ENCODE data around the gene NECAP2. TPM values are rescaled to one million over a fixed set of nuclear protein-coding genes. Genes with fewer than 3 reads are reported as not detected.

NECAP2 gene
- total and polyA plus RNA-seq, 10 of the 15 experiments (the other 5 are each of a cell fraction or from before 2014, with no cell fraction given): 16.3 to 98.0 (median 57.4) TPM

GRCh38 chr1:16498573-16499413 lies 58.3 kb downstream of the NECAP2 start (continued):
- TF ChIP-seq ZBTB40 (IDR thresholded peaks at IDR 0.05; ENCODE audit: borderline replicate concordance) (no peak), CHD4 (IDR thresholded peaks at IDR 0.05) (no peak), STAT3 (IDR thresholded peaks at IDR 0.05; ENCODE audit: low read depth, low read length) (no peak), ZSCAN29 (IDR thresholded peaks at IDR 0.05) (peak; percentile 18; the same call in 1 of the 2 replicates), NR2C2 (IDR thresholded peaks at IDR 0.05; ENCODE audit: borderline replicate concordance, control insufficient read depth, insufficient read length, low read depth) (no peak), ZNF217 (IDR thresholded peaks at IDR 0.05) (peak; percentile 54; the same call in 1 of the 2 replicates), TAF1 (IDR thresholded peaks at IDR 0.05; ENCODE audit: borderline replicate concordance, low read depth, low read length) (no peak), SIX5 (IDR thresholded peaks at IDR 0.05; ENCODE audit: low read depth, low read length, severe bottlenecking) (no peak), PAX5 (IDR thresholded peaks at IDR 0.05; ENCODE audit: borderline replicate concordance, low read depth, low read length) (no peak), REST (IDR thresholded peaks at IDR 0.05; ENCODE audit: low read depth, low read length) (no peak), JUNB (IDR thresholded peaks at IDR 0.05) (no peak), E4F1 (IDR thresholded peaks at IDR 0.05; ENCODE audit: borderline replicate concordance, partially characterized antibody) (no peak), E2F8 (IDR thresholded peaks at IDR 0.05; ENCODE audit: low read depth, partially characterized antibody) (no peak), ZZZ3 (IDR thresholded peaks at IDR 0.05; ENCODE audit: control insufficient read depth, insufficient read length, low read depth) (no peak), MTA2 (IDR thresholded peaks at IDR 0.05; ENCODE audit: low read depth) (no peak)

All from GM12878 (cell line).